IMR-90 (cell line): ENCODE results near the gene LCE2A. TPM values are rescaled to one million over a fixed set of nuclear protein-coding genes. Genes with fewer than 3 reads are reported as not detected.

ENCODE experiments used
- ATAC-seq: fragments of 200-7000 bp; cut with Tn5 transposase; 2 replicates; pipeline ENCODE4 v1.9.1; 2020; ENCODE audit warnings: low read depth, mild to moderate bottlenecking, moderate library complexity
- BruUV-seq: library from RNA; stranded (reverse); fragments of 400-500 nt; replicated peaks from 2 replicates; lab custom pipeline; 2021; lab: Mats Ljungman, UMichigan
- CTCF ChIA-PET: fragments of 300-600 bp; formaldehyde crosslinking; extraction: SDS; loops from one replicate; lab custom pipeline; 2021; ENCODE audit warnings: antibody characterized with exemption; lab: Yijun Ruan, JAX
- POLR2A ChIA-PET: fragments of 300-600 bp; sonication (Branson Sonifier 250); formaldehyde crosslinking; loops from one replicate; lab custom pipeline; 2022; ENCODE audit warnings: antibody characterized with exemption; ENCODE audit not compliant: unreplicated experiment; lab: Charles Lee
- DNase-seq: peaks from one replicate; pipeline ENCODE4 v3.0.0; 2013
- H2AFZ ChIP-seq: replicated peaks from 2 replicates; pipeline ENCODE3; 2013; ENCODE audit warnings: low read length, mild to moderate bottlenecking; ENCODE audit not compliant: poor library complexity
- H2AK5ac ChIP-seq: 2 replicates; pipeline ENCODE4 v1.6.1; 2013; ENCODE audit warnings: low read depth, low read length, inconsistent platforms
- H2AK9ac ChIP-seq: replicated peaks from 2 replicates; pipeline ENCODE3; 2013; ENCODE audit warnings: mild to moderate bottlenecking, low read depth, low read length, moderate library complexity; ENCODE audit not compliant: poor library complexity
- H2BK120ac ChIP-seq: 2 replicates; pipeline ENCODE4 v1.6.1; 2013; ENCODE audit warnings: low read depth, low read length, inconsistent platforms
- H2BK15ac ChIP-seq: 3 replicates; pipeline ENCODE4 v1.6.1; 2013; ENCODE audit warnings: low read depth, low read length, inconsistent platforms
- H2BK20ac ChIP-seq: 2 replicates; pipeline ENCODE4 v1.6.1; 2013; ENCODE audit warnings: low read depth, mild to moderate bottlenecking, inconsistent platforms, low read length, moderate library complexity
- H2BK5ac ChIP-seq: 2 replicates; pipeline ENCODE4 v1.6.1; 2013; ENCODE audit warnings: mild to moderate bottlenecking, low read depth, low read length, inconsistent platforms; ENCODE audit not compliant: poor library complexity, severe bottlenecking
- H3K14ac ChIP-seq: replicated peaks from 2 replicates; pipeline ENCODE4 v1.6.1; 2013; ENCODE audit warnings: low read depth, low read length, inconsistent platforms
- H3K18ac ChIP-seq: 2 replicates; pipeline ENCODE4 v1.6.1; 2013; ENCODE audit warnings: low read depth, low read length, control low read depth
- H3K23ac ChIP-seq: 2 replicates; pipeline ENCODE4 v1.6.1; 2013; ENCODE audit warnings: low read depth, low read length, inconsistent platforms
- H3K27ac ChIP-seq: 2 replicates; pipeline ENCODE4 v1.5.1; 2013; ENCODE audit warnings: mild to moderate bottlenecking, control low read depth, low read length; ENCODE audit not compliant: insufficient read depth
- H3K27me3 ChIP-seq: 2 replicates; pipeline ENCODE4 v1.6.1; 2013; ENCODE audit warnings: low read length; ENCODE audit not compliant: control insufficient read depth, insufficient read depth
- H3K36me3 ChIP-seq: 2 replicates; pipeline ENCODE4 v1.6.1; 2013; ENCODE audit warnings: low read length, mixed read lengths; ENCODE audit not compliant: control insufficient read depth, insufficient read depth
- H3K4ac ChIP-seq: 2 replicates; pipeline ENCODE4 v1.6.1; 2013; ENCODE audit warnings: low read depth, low read length, inconsistent platforms
- H3K4me1 ChIP-seq: 2 replicates; pipeline ENCODE4 v1.6.1; 2013; ENCODE audit warnings: low read length, mixed read lengths; ENCODE audit not compliant: control insufficient read depth, insufficient read depth
- H3K4me2 ChIP-seq: 2 replicates; pipeline ENCODE4 v1.6.1; 2013; ENCODE audit warnings: low read depth, mild to moderate bottlenecking, control low read depth, low read length, moderate library complexity
- H3K4me3 ChIP-seq: 2 replicates; pipeline ENCODE4 v1.5.1; 2013; ENCODE audit warnings: low read depth, mild to moderate bottlenecking, control low read depth, low read length, moderate library complexity; ENCODE audit not compliant: insufficient read depth
- H3K56ac ChIP-seq: 2 replicates; pipeline ENCODE4 v1.6.1; 2013; ENCODE audit warnings: low read length, inconsistent platforms; ENCODE audit not compliant: insufficient read depth; ENCODE audit errors: extremely low read depth
- H3K79me1 ChIP-seq, 2 experiments: 2 replicates each; pipeline ENCODE4 v1.6.1; 2013; ENCODE audit warnings: low read length in 2 of 2, inconsistent platforms in 1 of 2, low read depth in 1 of 2
- H3K9ac ChIP-seq: 2 replicates; pipeline ENCODE4 v1.6.1; 2013; ENCODE audit warnings: low read depth, low read length, control low read depth
- H3K9me1 ChIP-seq: 2 replicates; pipeline ENCODE4 v1.6.1; 2013; ENCODE audit warnings: low read length, inconsistent platforms; ENCODE audit not compliant: insufficient read depth
- H3K9me3 ChIP-seq: 2 replicates; pipeline ENCODE4 v1.6.1; 2013; ENCODE audit warnings: low read length; ENCODE audit not compliant: control insufficient read depth, insufficient read depth
- H4K20me1 ChIP-seq: 2 replicates; pipeline ENCODE4 v1.6.1; 2013; ENCODE audit warnings: low read length, inconsistent platforms; ENCODE audit not compliant: insufficient read depth
- H4K5ac ChIP-seq: 2 replicates; pipeline ENCODE4 v1.6.1; 2013; ENCODE audit warnings: mild to moderate bottlenecking, low read depth, low read length, control low read depth
- H4K8ac ChIP-seq, 2 experiments: 2 replicates each; pipeline ENCODE4 v1.6.1; 2013; ENCODE audit warnings: low read depth in 2 of 2, low read length in 2 of 2, control low read depth in 1 of 2, inconsistent platforms in 1 of 2
- H4K91ac ChIP-seq: 2 replicates; pipeline ENCODE4 v1.6.1; 2013; ENCODE audit warnings: low read depth, low read length, inconsistent platforms; ENCODE audit not compliant: insufficient read depth
- BHLHE40 ChIP-seq: fragments of 150-350 bp; IDR thresholded peaks from 2 replicates; pipeline ENCODE4 v1.6.1; 2016; ENCODE audit warnings: mild to moderate bottlenecking, low read depth, low read length
- CHD1 ChIP-seq: IDR thresholded peaks from 2 replicates; pipeline ENCODE4 v1.6.1; 2012; ENCODE audit warnings: low read depth, low read length, improper control_type of control experiment
- MAFK ChIP-seq: IDR thresholded peaks from 2 replicates; pipeline ENCODE4 v1.6.1; 2012; ENCODE audit warnings: low read depth, low read length, improper control_type of control experiment
- MXI1 ChIP-seq: IDR thresholded peaks from 2 replicates; pipeline ENCODE4 v1.6.1; 2012; ENCODE audit warnings: low read depth, mild to moderate bottlenecking, low read length, moderate library complexity, borderline replicate concordance
- RAD21 ChIP-seq: IDR thresholded peaks from 2 replicates; pipeline ENCODE4 v1.6.1; 2012; ENCODE audit warnings: low read length, improper control_type of control experiment
- RCOR1 ChIP-seq: IDR thresholded peaks from 2 replicates; pipeline ENCODE4 v1.6.1; 2012; ENCODE audit warnings: mild to moderate bottlenecking, low read length, improper control_type of control experiment; ENCODE audit not compliant: insufficient replicate concordance
- dilution Hi-C: fragments of 300-500 bp; cut with HindIII; formaldehyde crosslinking; loops from one replicate; pipeline ENCODE4 v1.14.3; 2018; ENCODE audit warnings: low sequenced_read_pairs; ENCODE audit not compliant: unreplicated experiment
- in situ Hi-C: fragments of 300-500 bp; cut with MboI; formaldehyde crosslinking; loops from 3 replicates; pipeline ENCODE4 v1.14.3; 2019; ENCODE audit warnings: low sequenced_read_pairs, inconsistent platforms, mixed read lengths
- intact Hi-C: fragments of 100-400 bp; cut with micrococcal nuclease; formaldehyde crosslinking; loops from 2 replicates; pipeline ENCODE4 v1.10.0; 2022
- polyA plus RNA-seq, 3 experiments: library from polyadenylated mRNA; depleted of rRNA; stranded (reverse); fragments of >200 nt; gene quantifications; 2 replicates each; pipeline ENCODE4 v1.2.3, GENCODE V29; 2012; ENCODE audit warnings: low replicate concordance in 1 of 3
- total RNA-seq: library from RNA; depleted of rRNA; stranded (reverse); fragments of >200 nt; gene quantifications from 2 replicates; pipeline ENCODE4 v1.2.3, GENCODE V29; 2012
- TF ChIP-seq, protein P1 (sequence below): fragments of 150-350 bp; IDR thresholded peaks from 2 replicates; pipeline ENCODE4 v1.6.1; 2017; ENCODE audit warnings: mild to moderate bottlenecking, antibody characterized with exemption, low read length, low read depth

LCE2A gene
- total and polyA plus RNA-seq, 2 of the 4 experiments (the other 2 are of a cell fraction): 0.50 TPM; not detected in 1

DNA sequence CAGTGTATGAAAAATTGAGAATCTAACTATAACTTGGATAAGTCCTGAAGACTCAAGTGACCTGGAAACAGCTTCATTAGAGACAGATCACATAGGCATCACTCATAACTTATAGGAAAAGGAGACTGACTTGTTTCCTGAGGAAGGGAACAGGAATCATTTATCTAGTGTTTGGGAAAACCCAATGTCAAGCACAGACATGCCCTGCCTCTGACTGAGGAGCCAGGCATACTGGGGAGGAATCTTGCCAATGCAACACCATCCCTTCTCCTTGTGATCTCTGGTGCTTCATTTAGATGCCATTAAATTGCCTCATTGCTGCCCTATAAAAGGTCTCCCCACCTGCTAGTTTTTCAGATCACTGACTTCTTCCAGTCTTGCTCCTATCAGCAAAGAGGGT lies 20.1 kb downstream of the LCE2A start:
- Histone ChIP-seq H2BK120ac (no peak overlapping the region), H4K20me1 (no peaks in the 10 kb centered on the region), H3K23ac (no peak overlapping the region), H2AK5ac (no peak overlapping the region), H3K9me1 (no peaks in the 10 kb centered on the region), H3K9me3 (0 out of 2 replicates have a peak, but pooled peaks cover 2% of the 10 kb centered on the region), H4K5ac (no peak overlapping the region), H3K4me2 (no peak overlapping the region), H3K4me3 (no peak overlapping the region), H2BK5ac (no peak overlapping the region), H2AFZ (no peak overlapping the region), H3K27me3 (no peaks in the 10 kb centered on the region), H3K27ac (no peak overlapping the region), H3K79me1 (no peaks in the 10 kb centered on the region), H4K91ac (no peak overlapping the region), H2BK20ac (no peak overlapping the region), H3K14ac (no peak overlapping the region), H3K18ac (no peak overlapping the region), H4K8ac (no peak overlapping the region), H2BK15ac (no peak overlapping the region), H3K56ac (no peak overlapping the region), H3K4me1 (no peaks in the 10 kb centered on the region), H3K36me3 (no peaks in the 10 kb centered on the region), H3K9ac (no peak overlapping the region), H2AK9ac (no peak overlapping the region), H3K4ac (no peak overlapping the region)
- ChIA-PET POLR2A (no interaction called here), CTCF (no interaction called here)
- dilution Hi-C loops: no loop called here
- DNase-seq (no peak), ATAC-seq (no peak)
- intact Hi-C loops: no loop called here
- in situ Hi-C loops: no loop called here
- BruUV-seq: no TSS peak
- TF ChIP-seq, protein P1, sequence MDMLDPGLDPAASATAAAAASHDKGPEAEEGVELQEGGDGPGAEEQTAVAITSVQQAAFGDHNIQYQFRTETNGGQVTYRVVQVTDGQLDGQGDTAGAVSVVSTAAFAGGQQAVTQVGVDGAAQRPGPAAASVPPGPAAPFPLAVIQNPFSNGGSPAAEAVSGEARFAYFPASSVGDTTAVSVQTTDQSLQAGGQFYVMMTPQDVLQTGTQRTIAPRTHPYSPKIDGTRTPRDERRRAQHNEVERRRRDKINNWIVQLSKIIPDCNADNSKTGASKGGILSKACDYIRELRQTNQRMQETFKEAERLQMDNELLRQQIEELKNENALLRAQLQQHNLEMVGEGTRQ: no peak
- TF ChIP-seq MXI1 (no peak), CHD1 (no peak), RAD21 (no peak), BHLHE40 (no peak), RCOR1 (no peak), MAFK (no peak)
